ENCODE measurements around the gene OR2H2.

OR2H2 gene

DNA sequence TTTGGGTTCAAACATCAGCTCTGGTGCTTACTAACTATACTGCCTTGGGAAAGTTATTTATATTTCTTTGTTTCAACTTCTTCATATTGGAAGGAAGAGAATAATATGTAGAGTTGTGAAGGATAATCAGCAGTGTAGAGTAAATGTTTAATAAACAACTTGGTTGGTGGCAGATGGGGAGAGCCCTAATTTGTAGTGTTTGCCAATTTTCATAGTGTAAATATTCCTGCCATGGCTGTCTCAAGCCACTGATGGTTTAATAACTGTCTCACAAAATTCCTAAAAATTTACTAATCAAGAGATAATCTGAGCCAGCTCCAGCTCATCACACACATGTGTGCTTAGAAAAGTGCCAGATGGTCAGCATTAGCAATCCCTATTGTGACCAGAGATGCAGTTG is at the start of gene OR2H2:
TSS of gene OR2H2 (plus strand) at position 301 of the 400 bp plus-strand sequence. CDS start 2,824 bp downstream, outside the sequence.
- no peak for DNase-seq (ENCODE audit: low read depth)

DNA sequence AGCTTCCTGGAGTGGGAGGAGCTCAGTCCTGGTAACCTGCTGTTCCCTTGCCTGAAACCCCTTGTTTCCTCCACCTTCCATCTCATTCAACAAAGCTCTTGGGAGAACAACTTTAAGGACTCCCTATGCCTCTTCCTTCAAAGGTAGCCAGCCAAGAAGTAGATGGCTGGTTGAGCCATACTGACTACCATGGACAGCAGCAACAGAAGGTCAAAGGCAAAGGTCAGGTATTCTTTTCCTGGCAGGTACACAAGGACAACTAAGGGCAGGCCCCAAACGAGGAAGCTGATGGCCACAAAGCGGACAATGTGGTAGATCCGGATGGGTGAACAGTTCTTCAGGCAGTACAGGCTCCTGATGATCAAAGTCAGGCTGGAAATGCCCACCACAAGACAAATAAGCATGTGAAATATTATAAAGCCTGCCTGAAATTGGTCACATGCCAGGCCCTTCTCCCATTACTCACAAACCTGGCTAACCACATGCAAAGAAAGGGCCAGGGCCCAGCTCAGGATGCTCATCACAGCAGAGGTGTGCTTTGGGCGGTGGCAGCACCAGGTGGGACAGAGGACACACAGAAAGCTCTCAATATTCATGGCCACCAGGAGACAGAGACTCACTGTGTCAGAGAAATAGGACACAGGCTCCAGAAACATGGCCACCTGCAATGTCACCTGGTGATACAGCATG is 47.1 kb upstream of the OR2H2 start:
- no peak for DNase-seq (ENCODE audit: low read depth)

DNA sequence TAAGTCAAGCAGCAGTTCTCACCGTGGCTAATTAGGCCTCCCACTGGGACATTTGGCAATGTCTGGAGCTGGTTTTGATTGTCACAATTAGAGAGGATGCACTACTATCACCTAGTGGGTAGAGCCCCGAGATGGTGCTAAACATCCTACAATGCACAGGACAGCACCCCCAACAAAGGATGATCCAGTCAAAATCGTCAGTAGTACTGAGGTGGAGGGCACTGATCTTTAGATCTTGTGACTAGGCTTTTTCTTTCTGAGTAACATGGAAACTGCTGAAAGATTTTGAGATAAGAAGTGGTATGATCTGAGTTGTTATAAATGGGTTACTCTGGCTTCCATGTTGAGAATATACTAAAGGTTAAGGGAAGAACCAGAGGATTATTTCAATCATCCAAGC is 37.3 kb upstream of the OR2H2 start:
- no peak for DNase-seq (ENCODE audit: low read depth)

DNA sequence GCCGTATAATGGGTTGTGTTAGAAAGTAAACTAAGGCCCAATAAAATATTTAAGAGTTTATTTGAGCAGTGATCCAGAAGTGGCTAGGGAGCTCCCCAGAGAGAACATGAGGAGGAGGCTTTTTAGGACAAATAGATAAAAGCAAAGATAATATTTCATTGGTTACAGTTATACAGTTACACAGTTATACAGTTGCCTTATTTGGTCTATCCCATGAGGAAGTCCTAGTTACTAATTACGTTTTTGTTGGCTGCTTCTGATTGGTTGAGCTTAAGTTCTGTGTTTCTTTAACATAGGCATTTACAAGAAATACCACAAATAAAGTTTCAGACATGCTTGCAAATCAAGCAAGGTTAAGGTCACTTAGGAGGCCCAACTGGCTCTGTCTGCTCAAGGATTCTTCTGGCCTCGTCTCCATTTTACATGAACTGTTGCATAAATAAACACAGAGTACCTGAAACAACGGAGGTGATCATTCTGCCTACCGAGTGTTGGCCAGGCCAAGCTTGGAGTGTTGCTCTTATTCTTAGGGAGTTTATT is 32.3 kb upstream of the OR2H2 start:
- no peak for DNase-seq (ENCODE audit: low read depth)

DNA sequence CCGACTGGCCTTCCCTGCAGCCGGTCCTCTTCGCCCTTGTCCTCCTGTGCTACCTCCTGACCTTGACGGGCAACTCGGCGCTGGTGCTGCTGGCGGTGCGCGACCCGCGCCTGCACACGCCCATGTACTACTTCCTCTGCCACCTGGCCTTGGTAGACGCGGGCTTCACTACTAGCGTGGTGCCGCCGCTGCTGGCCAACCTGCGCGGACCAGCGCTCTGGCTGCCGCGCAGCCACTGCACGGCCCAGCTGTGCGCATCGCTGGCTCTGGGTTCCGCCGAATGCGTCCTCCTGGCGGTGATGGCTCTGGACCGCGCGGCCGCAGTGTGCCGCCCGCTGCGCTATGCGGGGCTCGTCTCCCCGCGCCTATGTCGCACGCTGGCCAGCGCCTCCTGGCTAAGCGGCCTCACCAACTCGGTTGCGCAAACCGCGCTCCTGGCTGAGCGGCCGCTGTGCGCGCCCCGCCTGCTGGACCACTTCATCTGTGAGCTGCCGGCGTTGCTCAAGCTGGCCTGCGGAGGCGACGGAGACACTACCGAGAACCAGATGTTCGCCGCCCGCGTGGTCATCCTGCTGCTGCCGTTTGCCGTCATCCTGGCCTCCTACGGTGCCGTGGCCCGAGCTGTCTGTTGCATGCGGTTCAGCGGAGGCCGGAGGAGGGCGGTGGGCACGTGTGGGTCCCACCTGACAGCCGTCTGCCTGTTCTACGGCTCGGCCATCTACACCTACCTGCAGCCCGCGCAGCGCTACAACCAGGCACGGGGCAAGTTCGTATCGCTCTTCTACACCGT is 31.5 kb upstream of the OR2H2 start:
- DNase-seq (ENCODE audit: low read depth) = no peak

DNA sequence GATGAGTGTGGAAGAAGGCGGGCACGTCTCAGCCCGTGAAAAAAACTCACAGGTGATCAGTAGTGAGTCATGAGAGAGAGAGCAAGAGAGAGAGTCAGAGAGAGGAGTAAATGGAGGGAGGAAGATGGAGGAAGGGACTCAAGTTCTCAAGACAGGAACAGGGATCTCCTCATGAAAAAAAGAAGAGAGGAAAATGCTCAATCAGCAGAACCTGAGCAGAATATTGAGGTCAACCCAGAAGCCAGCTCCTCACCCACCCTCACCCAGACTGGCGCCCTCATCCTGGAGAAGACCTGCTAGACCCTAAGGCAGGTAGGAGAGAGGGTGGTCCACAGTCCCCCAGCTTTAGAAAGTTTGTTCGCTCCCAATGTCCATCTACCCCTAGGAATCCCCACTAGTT is 30.2 kb upstream of the OR2H2 start:
- no peak for DNase-seq (ENCODE audit: low read depth)

DNA sequence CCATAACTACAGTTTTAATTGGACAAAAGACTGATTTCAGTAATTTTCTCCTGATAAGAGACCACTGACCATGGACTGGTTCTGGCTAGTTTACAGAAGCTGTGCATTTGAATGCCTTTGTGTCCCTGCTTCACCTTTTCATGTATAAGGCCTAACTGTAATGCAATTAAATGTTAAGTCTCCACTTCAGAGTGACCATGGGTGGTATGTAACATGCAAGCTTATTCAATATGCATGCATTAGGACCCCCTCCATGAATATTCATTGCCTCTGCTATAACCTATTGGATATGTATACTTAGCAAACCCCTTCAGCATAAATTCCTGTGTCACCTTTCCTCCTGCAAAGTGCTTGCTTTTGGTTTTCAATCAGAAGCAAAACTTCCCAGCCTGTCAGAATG is 27.6 kb upstream of the OR2H2 start:
- DNase-seq (ENCODE audit: low read depth) = no peak

DNA sequence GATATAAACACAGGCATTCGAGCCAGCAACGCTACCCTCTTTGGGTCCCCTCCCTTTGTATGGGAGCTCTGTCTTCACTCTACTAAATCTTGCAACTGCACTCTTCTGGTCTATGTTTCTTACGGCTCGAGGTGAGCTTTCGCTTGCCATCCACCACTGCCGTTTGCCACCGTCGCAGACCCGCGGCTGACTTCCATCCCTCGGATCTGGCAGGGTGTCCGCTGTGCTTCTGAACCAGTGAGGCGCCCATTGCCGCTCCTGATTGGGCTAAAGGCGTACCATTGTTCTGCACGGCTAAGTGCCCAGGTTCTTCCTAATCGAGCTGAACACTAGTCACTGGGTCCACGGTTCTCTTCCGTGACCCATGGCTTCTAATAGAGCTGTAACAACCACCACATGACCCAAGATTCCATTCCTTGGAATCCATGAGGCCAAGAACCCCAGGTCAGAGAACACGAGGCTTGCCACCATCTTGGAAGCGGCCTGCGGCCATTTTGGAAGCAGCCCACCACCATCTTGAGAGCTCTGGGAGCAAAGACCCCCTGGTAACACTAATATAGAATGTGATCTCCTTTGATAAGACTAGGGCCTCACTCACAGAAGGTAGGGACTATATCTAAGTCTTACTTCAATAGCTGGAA is 26.4 kb upstream of the OR2H2 start:
- DNase-seq (ENCODE audit: low read depth) = no peak

DNA sequence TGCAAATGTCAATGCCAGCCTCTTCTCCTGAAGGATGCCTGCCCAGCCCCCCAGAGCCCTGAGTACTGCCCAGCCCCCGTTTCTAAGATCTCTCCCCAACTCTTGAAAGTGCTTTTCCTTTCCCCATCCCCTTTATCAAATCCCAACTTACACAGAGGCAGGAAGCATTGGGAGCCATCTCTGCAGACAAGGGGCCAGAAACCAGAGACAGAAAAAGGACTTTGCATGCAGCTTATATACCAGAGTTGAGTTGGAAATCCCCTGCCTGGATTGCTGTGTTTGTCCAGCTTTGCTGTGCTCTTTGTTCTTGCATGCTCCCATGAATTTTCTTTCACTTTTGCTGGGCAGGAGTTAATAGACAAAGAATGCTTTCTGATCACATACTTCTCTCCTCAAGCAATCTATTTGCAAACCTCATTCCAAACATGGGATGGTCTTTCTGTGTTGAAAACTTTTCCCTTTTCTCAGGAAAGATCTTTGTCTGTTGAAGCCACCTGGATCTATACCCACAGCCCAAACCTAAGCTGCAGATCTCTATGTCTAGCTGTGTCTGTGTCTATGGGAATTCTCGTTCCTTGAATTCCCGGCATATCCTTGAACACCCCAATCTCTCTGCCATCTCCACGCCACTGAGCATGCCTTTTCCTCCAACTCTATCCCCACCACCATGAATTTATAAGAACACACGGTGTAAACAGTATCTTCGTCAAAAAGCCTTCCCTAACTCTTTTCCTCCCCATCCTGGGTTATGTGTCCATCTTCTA is 25.2 kb upstream of the OR2H2 start, which contains the start of gene UBD:
TSS of gene UBD (minus strand) at position 209 of the 764 bp plus-strand sequence. CDS start at position 178, 31 bp downstream.
- no peak for DNase-seq (ENCODE audit: low read depth)

DNA sequence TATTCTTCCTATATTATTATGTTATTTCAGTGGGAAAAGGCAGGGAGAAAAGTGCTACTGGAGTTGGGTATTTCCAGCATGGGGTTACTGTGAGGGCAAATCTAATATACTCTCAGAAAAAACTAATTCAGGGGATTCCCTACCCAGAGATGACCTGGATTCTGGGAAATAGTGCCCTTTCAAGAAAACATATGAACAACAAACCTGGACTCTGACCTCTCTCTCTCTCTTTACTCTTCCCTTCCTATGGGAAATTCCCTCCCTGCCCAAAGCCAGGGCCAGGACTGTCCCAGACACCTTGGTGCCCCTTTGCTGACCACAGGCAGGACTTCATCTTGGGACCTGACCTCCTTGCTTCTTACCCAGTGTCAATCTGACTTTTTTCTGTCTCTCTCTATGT is 23.8 kb upstream of the OR2H2 start:
- no peak for DNase-seq (ENCODE audit: low read depth)

DNA sequence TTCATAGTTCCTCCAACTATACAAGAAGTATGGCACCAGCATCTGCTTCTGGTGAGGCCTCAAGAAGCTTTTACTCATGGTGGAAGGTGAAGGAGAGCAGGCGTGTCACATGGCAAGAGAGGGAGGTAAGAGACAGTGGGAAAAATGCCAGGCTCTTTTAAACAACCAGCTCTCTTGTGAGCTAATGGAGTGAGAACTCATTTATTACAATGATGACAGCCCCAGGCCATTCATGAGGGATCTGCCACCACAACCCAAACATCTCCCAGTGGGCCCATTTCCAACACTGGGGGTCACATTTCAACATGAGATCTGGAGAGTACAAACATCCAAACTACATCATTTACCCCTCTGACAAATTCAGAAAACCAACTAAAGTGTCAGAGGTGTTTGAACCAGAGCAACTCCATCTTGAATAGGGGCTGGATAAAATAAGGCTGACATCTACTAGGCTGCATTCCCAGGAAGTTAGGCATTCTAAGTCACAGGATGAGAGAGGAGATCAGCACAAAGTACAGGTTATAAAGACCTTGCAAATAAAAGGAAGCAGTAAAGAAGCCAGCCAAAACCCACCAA is 23.2 kb upstream of the OR2H2 start:
- no peak for DNase-seq (ENCODE audit: low read depth)

DNA sequence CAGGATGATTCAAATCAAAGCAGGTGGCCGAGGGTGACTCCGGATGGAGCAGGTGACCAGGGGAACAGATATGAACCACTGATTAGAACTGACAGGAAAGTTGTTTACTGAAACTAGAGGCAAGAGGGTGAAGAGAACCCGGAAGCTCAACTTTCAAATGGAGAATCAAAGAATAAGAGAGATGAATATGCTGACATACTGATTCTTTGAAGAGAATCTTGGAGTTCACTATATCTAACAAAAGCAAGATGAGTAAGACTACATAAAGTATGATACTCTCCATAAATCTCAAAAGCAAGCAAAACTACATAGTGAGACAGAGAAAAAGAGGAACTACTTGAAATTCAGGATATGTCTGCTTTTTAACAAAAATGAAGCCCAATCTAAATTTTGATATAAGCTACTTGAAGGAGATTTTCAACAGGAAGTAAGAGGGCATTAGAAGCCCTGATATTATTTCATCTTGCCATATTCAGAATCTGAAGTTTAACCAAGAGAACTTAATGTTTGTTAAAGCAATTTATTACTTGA is 21.4 kb upstream of the OR2H2 start:
- no peak for DNase-seq (ENCODE audit: low read depth)

DNA sequence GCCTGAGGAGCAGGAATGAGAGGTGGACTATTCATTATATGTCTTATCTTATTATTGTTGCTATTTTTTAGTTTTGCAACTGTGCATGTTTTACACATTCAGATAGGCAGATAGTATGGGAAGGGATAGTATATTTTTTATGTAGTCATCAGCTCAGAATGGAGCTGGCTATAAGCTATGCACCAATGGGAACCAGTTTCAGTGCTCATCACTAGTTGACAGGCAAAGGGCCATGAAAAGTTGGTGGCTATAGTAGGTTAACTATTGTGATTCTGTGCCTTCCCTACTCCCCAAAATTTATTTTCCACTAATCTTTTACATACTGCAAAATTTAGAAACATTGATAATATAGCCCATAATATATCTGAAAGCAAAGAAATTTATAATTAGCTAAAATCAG is 20.0 kb upstream of the OR2H2 start:
- DNase-seq (ENCODE audit: low read depth) = no peak

DNA sequence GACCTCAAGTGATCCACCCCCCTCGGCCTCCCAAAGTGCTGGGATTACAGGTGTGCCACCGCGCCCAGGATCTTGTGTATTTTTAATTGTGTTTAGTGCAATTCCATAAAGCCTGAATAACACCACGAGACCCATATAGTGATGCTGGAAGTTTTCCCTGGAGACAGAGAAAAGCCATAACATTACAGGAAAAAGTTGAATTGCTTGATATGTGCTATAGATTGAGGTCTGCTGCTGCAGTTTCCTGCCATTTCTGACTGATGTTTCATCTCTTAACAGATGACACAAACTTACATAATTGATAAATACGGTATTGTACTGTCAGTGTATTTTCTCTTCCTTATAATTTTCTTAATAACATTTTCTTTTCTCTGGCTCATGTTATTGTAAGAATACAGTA is 18.1 kb upstream of the OR2H2 start:
- DNase-seq (ENCODE audit: low read depth) = no peak

DNA sequence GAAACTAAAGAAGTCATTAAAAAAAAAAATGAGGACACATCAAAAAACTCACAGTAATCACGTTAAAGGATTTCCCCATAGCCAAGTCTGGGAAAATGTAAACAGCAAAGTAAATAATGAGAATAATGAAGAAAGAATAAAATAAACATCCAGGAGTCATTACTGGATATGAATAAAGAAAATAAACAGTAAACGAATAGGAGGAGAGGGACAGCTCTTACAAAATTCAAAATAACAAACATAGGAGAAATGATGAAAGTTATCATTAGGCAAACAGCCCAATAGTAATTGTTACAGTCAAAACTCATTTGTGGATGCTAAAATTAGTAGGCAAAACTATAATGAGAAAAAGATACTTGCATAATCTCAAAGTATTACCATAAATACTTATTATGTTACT is 17.4 kb upstream of the OR2H2 start:
- DNase-seq (ENCODE audit: low read depth) = no peak

DNA sequence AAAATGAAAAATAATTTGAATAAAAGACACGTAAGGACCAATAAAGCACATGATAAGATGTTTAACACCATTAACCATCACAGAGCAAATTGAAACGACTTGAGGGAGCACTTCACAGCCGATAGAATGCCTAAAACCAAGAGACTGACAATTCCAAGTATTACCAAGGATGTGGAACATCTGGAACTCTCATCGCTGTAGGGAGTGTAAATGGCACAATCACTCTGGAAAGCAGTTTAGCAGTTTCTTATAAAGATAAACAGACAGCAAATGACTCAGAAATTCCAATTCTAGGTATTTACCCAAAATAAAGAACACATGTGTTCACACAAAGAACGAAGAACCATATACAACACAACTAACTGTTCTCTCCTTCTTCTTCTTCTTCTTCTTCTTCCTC is 16.9 kb upstream of the OR2H2 start:
- no peak for DNase-seq (ENCODE audit: low read depth)

DNA sequence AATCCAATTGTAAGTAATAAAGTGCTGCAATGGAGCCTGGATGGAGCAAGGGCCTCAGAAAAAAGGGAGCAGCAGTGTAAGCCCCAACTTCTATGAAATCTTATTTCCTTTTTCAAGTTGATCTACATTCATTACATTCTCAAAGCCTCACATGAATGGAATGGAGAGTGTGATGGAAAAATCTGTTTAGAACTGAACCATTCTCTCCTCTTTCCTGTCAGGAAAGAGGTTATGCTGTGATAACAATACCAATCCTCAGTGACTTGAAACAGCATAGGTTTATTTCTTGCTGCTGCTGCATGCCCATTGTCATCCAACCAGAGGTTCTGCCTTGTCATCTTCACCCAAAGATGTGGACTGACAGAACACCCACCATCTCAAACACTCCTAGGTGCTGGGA is 8.9 kb upstream of the OR2H2 start:
- no peak for DNase-seq (ENCODE audit: low read depth)

DNA sequence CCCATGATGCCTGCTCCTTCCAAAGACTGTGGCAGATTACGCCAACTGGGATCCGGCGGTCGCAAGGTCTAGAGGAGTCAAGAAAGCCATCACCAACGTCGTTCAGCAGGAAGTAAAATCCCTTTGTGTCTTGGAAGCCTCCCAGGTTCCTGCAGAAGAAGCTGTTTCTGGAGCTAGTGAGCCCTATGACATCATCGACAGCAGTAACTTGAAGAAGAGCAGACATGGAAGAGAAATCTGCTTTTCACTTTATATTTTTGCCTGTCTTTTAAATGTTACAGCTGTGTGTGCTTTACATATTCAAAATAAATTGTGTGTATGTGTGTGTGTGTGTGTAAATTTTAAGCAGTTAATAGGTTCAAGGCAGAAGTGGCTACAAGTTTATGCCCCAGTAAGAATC is 7.4 kb upstream of the OR2H2 start:
- no peak for DNase-seq (ENCODE audit: low read depth)

DNA sequence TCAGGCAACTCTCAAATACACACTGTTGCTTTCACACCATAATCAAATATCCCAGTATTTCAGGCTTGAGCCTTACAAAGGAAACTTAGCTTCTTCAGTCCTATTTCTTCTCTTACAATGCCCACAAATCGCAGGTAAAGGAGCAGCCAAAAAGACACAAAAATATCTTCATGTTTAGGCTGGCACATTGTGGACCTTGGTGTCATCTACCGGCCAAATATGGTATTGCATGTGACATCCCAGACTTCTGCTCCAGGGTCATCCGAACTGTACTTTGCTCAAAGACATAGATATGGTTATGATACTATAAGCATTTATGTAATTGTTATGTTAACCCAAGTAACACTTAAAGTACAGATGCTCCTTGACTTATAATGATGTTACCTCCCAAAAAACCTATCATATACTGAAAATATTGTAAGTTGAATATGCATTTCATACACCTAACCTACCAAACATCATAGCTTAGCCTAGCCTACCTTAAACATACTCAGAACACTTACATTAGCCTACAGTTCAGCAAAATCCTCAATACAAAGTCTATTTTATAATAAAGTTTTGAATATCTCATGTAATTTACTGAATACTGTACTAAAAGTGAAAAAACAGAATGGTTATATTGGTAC is 4.6 kb downstream of the OR2H2 start:
- peak; percentile 14 for DNase-seq (ENCODE audit: low read depth)

DNA sequence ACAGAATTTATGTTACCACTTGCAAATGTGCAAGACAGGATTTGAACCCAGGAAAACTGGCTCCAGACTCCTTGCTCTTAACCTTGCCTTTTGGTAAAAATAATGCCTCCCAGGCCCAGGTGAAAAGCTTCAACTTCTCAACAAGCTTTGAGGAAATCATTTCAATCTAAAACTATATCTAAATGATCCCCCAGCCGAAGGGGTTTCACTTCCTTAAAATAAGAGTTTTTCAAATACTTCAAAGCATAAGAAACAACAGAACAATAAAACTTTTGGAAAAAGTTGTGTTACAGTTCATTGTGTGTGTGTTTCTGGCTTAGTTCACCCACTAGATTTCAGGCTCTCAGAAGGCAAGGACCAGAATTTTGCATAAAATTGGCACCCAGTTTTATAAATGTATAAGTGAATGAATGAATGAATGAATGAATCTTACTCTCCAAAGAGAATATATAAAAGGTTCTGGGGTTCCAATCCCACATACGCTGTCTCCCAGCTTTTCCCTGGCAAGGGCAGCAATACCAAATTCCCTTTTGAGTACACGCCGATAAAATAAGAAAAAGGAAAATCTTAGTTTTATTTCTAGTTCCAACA is 5.4 kb downstream of the OR2H2 start:
- DNase-seq (ENCODE audit: low read depth) = no peak

DNA sequence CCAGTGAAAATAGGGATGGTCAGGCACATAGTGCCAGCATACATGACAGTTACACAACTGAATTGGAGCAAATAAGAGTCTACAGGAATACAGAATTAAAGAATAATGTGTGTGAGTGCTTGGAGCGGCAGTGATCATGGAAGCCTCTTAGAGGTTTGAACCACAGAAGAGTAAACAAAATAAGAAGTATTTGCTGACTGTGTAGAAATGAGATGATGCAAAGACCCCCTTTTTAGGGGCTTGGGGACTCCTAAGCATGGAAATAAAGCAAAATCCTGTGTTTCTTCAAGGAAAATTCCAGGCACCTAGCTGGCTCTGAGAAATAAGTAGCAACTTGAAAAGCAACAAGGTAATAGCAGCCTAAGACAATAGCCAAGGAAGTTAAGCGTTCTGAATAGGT is 6.8 kb downstream of the OR2H2 start:
- DNase-seq (ENCODE audit: low read depth) = no peak

All from stimulated activated CD8-positive, alpha-beta memory T cell treated with anti-CD3 and anti-CD28 coated beads, Interleukin-15, amount 100 ng/mL, for 1 hour (primary cell).